ENCODE data around the gene ADIRF.
A peak's percentile ranks its signal among the peaks of the same experiment; 100 is the strongest.

DNA sequence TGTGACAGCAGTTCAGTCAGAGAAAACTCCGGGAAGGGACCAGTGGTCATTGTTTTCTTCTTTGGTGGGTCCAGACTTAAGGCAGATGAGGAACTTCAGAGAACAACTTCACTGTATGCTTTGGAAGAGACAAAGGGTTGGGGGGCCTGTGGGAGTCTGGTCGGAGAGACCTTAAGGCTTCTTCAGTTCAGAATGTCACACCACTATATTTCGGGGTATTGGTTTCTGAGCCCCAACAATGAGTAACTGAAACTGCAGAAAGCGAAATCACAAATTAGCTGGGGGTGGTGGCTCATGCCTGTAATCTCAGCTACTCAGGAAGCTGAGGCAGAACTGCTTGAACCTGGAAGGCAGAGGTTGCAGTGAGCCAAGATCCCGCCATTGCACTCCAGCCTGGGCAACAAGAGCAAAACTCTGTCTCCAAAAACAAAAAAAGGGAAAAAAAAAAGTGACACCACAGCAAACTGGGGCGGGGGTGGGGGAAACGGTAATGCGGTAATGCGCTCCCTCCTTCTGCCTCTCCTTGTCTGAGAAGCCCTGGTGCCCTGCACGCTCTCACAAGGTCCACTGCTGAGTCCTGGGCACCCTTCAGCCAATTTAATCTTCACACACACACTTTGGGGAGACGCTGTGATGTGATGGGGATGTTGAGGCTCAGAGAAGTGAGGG, 2.2 kb upstream of the ADIRF start:
- TF ChIP-seq FOXK1 (CRISPR knock-in tag; IDR thresholded peaks at IDR 0.05) = 0 out of 2 replicates have a peak, but pooled peaks have one; percentile 10
- TF ChIP-seq CTCF (IDR thresholded peaks at IDR 0.05) = no peak
- TF ChIP-seq MAX (CRISPR knock-in tag; IDR thresholded peaks at IDR 0.05) = no peak

All from WTC11 (cell line).